Neural cell (in vitro differentiated cells): ENCODE results near the gene TLE3.

Experiments used
- EP300 ChIP-seq: fragments of 450-650 bp; conservative IDR thresholded peaks from 2 replicates; pipeline ENCODE4 v1.6.1; 2014; ENCODE audit warnings: antibody characterized with exemption, mild to moderate bottlenecking, moderate library complexity; ENCODE audit not compliant: poor library complexity, severe bottlenecking
- EZH2 ChIP-seq: fragments of 200-600, 300-800 bp; shearing (Covaris generic), sonication (generic); IDR thresholded peaks from 2 replicates; pipeline ENCODE4 v1.6.1; 2014; ENCODE audit warnings: antibody characterized with exemption, low read length, borderline replicate concordance, mild to moderate bottlenecking; ENCODE audit not compliant: insufficient read depth, poor library complexity, severe bottlenecking
- MXI1 ChIP-seq: fragments of 450-650 bp; conservative IDR thresholded peaks from 2 replicates; pipeline ENCODE4 v1.6.1; 2014; ENCODE audit warnings: antibody characterized with exemption, mild to moderate bottlenecking; ENCODE audit not compliant: poor library complexity, severe bottlenecking
- POLR2AphosphoS5 ChIP-seq: IDR thresholded peaks from 2 replicates; pipeline ENCODE4 v1.6.1; 2012
- RAD21 ChIP-seq: fragments of 450-650 bp; conservative IDR thresholded peaks from 2 replicates; pipeline ENCODE4 v1.6.1; 2014; ENCODE audit warnings: antibody characterized with exemption, mild to moderate bottlenecking, moderate library complexity
- SMC3 ChIP-seq: fragments of 450-650 bp; conservative IDR thresholded peaks from 2 replicates; pipeline ENCODE4 v1.6.1; 2014; ENCODE audit warnings: antibody characterized with exemption, mild to moderate bottlenecking, moderate library complexity; ENCODE audit not compliant: poor library complexity
- TAF1 ChIP-seq: IDR thresholded peaks from 2 replicates; pipeline ENCODE4 v1.6.1; 2012; ENCODE audit warnings: low read depth
- TF ChIP-seq, protein P1 (sequence below): fragments of 450-650 bp; IDR thresholded peaks from 2 replicates; pipeline ENCODE4 v1.5.1; 2014; ENCODE audit warnings: antibody characterized with exemption, mild to moderate bottlenecking, moderate library complexity; ENCODE audit not compliant: poor library complexity, severe bottlenecking
- TF ChIP-seq, protein P2 (sequence below): IDR thresholded peaks from 2 replicates; pipeline ENCODE4 v1.6.1; 2012; ENCODE audit warnings: borderline replicate concordance

DNA sequence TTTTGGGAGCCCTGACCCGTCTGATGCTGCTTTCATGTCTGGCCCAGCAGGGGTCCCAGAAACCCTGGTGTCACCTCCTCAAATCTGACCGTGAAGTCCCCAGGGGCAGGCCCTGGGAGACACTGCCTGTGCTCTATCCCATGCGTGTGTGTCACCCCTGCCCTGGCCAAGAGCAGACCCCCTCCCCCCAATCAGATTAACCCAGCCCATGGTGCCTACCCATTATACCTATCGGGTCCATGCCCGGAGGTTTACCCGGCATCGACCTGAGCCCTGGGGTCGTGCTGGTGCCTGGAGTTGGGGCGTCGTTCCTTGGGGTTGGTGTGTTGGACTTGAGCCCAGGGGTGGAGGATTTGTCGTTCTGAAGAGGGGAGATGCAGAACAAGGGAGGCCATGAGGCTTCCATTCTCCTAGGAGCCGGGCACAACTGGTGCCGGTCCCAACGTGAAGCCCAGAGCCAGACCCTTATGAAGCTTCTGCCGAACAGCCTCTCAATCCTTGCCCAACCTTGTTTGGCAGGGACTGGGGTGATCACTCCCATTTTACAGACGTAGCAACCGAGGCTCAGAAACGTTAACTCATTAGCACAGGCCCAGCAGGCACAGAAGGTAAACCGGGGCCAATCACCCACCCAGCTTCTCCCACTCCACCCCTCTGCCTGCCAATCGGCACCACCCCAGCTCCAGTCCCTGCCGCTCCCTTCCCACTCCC lies 39.6 kb downstream of the TLE3 start:
- TF ChIP-seq EP300 (no peak), EZH2 (no peak), POLR2AphosphoS5 (no peak), RAD21 (no peak), TAF1 (no peak), MXI1 (no peak), SMC3 (no peak)
- TF ChIP-seq, protein P1, sequence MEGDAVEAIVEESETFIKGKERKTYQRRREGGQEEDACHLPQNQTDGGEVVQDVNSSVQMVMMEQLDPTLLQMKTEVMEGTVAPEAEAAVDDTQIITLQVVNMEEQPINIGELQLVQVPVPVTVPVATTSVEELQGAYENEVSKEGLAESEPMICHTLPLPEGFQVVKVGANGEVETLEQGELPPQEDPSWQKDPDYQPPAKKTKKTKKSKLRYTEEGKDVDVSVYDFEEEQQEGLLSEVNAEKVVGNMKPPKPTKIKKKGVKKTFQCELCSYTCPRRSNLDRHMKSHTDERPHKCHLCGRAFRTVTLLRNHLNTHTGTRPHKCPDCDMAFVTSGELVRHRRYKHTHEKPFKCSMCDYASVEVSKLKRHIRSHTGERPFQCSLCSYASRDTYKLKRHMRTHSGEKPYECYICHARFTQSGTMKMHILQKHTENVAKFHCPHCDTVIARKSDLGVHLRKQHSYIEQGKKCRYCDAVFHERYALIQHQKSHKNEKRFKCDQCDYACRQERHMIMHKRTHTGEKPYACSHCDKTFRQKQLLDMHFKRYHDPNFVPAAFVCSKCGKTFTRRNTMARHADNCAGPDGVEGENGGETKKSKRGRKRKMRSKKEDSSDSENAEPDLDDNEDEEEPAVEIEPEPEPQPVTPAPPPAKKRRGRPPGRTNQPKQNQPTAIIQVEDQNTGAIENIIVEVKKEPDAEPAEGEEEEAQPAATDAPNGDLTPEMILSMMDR, result no peak
- TF ChIP-seq, protein P2, sequence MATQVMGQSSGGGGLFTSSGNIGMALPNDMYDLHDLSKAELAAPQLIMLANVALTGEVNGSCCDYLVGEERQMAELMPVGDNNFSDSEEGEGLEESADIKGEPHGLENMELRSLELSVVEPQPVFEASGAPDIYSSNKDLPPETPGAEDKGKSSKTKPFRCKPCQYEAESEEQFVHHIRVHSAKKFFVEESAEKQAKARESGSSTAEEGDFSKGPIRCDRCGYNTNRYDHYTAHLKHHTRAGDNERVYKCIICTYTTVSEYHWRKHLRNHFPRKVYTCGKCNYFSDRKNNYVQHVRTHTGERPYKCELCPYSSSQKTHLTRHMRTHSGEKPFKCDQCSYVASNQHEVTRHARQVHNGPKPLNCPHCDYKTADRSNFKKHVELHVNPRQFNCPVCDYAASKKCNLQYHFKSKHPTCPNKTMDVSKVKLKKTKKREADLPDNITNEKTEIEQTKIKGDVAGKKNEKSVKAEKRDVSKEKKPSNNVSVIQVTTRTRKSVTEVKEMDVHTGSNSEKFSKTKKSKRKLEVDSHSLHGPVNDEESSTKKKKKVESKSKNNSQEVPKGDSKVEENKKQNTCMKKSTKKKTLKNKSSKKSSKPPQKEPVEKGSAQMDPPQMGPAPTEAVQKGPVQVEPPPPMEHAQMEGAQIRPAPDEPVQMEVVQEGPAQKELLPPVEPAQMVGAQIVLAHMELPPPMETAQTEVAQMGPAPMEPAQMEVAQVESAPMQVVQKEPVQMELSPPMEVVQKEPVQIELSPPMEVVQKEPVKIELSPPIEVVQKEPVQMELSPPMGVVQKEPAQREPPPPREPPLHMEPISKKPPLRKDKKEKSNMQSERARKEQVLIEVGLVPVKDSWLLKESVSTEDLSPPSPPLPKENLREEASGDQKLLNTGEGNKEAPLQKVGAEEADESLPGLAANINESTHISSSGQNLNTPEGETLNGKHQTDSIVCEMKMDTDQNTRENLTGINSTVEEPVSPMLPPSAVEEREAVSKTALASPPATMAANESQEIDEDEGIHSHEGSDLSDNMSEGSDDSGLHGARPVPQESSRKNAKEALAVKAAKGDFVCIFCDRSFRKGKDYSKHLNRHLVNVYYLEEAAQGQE, result no peak
